BJ (cell line): ENCODE results near the gene RAD51D. TPM values are rescaled to one million over a fixed set of nuclear protein-coding genes. Genes with fewer than 3 reads are reported as not detected.
"Not testable (repeated sequence)": the region's sequence is repeated elsewhere in the genome, so short reads cannot be mapped to it uniquely, and the experiment has no call there.

Experiments used
- CTCF ChIA-PET: fragments of 350-600 bp; formaldehyde crosslinking; extraction: SDS; loops from one replicate; lab custom pipeline; 2021; ENCODE audit warnings: antibody characterized with exemption, inconsistent platforms; lab: Yijun Ruan, JAX
- POLR2A ChIA-PET: fragments of 300-600 bp; sonication (Branson Sonifier 250); formaldehyde crosslinking; extraction: SDS; loops from one replicate; lab custom pipeline; 2021; ENCODE audit warnings: antibody characterized with exemption; lab: Charles Lee
- DNase-seq: peaks from one replicate; pipeline ENCODE4 v3.0.0-alpha.2; 2011; ENCODE audit warnings: low read depth
- H3K27me3 ChIP-seq: 2 replicates; pipeline ENCODE4 v1.6.0; 2011; ENCODE audit warnings: low read length; ENCODE audit not compliant: control insufficient read depth, insufficient read depth
- H3K36me3 ChIP-seq: 2 replicates; pipeline ENCODE4 v1.5.1; 2011; ENCODE audit warnings: low read length; ENCODE audit not compliant: control insufficient read depth, insufficient read depth
- H3K4me3 ChIP-seq: 2 replicates; pipeline ENCODE4 v1.5.1; 2011; ENCODE audit warnings: low read depth, mild to moderate bottlenecking, control low read depth, low read length
- polyA plus RNA-seq: library from polyadenylated mRNA; depleted of rRNA; stranded (reverse); fragments of >200 nt; gene quantifications from 2 replicates; pipeline ENCODE4 v1.2.3, GENCODE V29; 2011; rRNA removed
- small RNA-seq: library from RNA; depleted of rRNA; stranded (forward); fragments of <200 nt; gene quantifications from one replicate; pipeline ENCODE3, GENCODE V24; 2012; ENCODE audit warnings: low replicate concordance, low read depth; ENCODE audit not compliant: insufficient read length
- TF ChIP-seq, protein P1 (sequence below): IDR thresholded peaks from 2 replicates; pipeline ENCODE4 v1.5.1; 2011; ENCODE audit warnings: low read depth, mild to moderate bottlenecking, control low read depth, inconsistent platforms, low read length, moderate library complexity; ENCODE audit not compliant: insufficient read depth

Gene RAD51D
- polyA plus RNA-seq, 1 experiment, result 16.1 TPM

GRCh38 chr17:35046740-35047283 lies 72.8 kb downstream of the RAD51D start:
- DNase-seq, result no peak
- ChIA-PET CTCF (interaction anchor here (1.1 to 1.4 kb wide), 2 partner anchors 12 kb away, joined by 3 read pairs; no protein-coding TSS in a partner anchor), POLR2A (no interaction called here)
- Histone ChIP-seq H3K36me3 (no peaks in the 10 kb centered on the region), H3K4me3 (no peak overlapping the region), H3K27me3 (no peaks in the 10 kb centered on the region)
- TF ChIP-seq, protein P1, sequence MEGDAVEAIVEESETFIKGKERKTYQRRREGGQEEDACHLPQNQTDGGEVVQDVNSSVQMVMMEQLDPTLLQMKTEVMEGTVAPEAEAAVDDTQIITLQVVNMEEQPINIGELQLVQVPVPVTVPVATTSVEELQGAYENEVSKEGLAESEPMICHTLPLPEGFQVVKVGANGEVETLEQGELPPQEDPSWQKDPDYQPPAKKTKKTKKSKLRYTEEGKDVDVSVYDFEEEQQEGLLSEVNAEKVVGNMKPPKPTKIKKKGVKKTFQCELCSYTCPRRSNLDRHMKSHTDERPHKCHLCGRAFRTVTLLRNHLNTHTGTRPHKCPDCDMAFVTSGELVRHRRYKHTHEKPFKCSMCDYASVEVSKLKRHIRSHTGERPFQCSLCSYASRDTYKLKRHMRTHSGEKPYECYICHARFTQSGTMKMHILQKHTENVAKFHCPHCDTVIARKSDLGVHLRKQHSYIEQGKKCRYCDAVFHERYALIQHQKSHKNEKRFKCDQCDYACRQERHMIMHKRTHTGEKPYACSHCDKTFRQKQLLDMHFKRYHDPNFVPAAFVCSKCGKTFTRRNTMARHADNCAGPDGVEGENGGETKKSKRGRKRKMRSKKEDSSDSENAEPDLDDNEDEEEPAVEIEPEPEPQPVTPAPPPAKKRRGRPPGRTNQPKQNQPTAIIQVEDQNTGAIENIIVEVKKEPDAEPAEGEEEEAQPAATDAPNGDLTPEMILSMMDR, result no peak

DNA sequence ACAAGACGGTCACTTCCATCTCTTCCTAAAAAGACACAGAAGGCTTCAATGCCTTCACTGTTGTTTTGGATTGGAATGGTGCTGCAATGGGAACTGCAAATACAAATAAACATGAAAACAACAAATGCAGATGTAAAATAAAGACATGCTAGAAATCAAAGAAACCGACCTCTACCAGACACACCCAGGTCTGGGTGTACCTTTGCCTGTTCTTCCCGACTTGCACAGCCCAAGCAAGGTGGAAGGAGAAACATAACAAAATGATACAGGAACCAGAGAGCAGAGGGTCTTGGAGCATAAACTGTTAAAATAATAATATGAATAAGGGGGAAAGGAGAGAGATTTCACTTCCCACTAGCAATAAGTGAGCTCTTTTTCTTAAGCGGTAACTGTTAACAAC lies 73.4 kb downstream of the RAD51D start:
- H3K36me3 ChIP-seq, result no peaks in the 10 kb centered on the region
- TF ChIP-seq, protein P1, result no peak
- no peak overlapping the region for H3K4me3 ChIP-seq
- CTCF ChIA-PET, result interaction anchor here (1.1 to 1.4 kb wide), 2 partner anchors 11 to 13 kb away, joined by 3 read pairs; no protein-coding TSS in a partner anchor
- POLR2A ChIA-PET, result no interaction called here
- no peaks in the 10 kb centered on the region for H3K27me3 ChIP-seq
- no peak for DNase-seq

DNA sequence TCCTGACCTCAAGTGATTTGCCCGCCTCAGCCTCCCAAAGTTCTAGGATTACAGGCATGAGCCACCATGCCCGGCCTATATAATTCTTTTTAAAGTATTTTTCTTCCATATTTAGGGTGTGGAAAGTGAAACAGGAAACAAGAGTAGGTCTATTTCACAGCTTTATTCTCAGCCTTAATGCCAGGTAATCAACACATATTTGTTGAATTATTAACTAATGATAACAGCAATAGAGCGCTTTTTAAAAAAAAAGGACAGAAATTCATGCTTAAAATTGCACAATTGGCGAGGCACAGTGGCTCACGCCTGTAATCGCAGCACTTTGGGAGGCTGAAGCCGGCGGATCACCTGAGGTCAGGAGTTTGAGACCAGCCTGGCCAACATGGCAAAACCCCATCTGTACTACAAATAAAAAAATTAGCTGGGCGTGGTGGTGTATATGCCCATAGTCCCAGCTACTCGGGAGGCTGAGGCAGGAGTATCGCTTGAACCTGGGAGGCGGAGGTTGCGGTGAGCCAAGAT lies 74.1 kb downstream of the RAD51D start:
- DNase-seq, H3K36me3 ChIP-seq, H3K27me3 ChIP-seq, POLR2A ChIA-PET, H3K4me3 ChIP-seq, CTCF ChIA-PET: not testable (repeated sequence)

- Histone ChIP-seq H3K27me3 (no peaks in the 10 kb centered on the region), H3K4me3 (no peak overlapping the region), H3K36me3 (no peaks in the 10 kb centered on the region)
- CTCF ChIA-PET, result interaction anchor here (0.7 kb wide), 1 partner anchor 703 kb away, joined by 3 read pairs; no protein-coding TSS in a partner anchor
- TF ChIP-seq, protein P1, result no peak
- POLR2A ChIA-PET, result no interaction called here
- DNase-seq, result no peak
Observed at GRCh38 chr17:35044181-35044580, 75.5 kb downstream of the RAD51D start.

Small RNA genes lying within 50 kb of the gene (small RNA-seq; reads per million reads assigned to genes)
- gene AC004223.1 (not detected), gene RNU6-840P (not detected)

Other genes starting within 250 kb of the RAD51D start
- gene CCT6B, start 158.4 kb downstream of the RAD51D start, polyA plus RNA-seq, result 1.4 and 2.8 TPM in 2 replicates
- gene ZNF830, start 158.3 kb downstream of the RAD51D start, polyA plus RNA-seq, result 3.8 and 5.1 TPM in 2 replicates
- gene LIG3, start 139.3 kb downstream of the RAD51D start, polyA plus RNA-seq, result 24.0 and 31.1 TPM in 2 replicates
- gene RFFL, start 56.2 kb downstream of the RAD51D start, polyA plus RNA-seq, result 9.1 and 10.6 TPM in 2 replicates
- gene FNDC8, start 1.8 kb upstream of the RAD51D start, polyA plus RNA-seq, result not detected in 2 replicates
- 8.1 and 14.9 TPM in 2 replicates for gene NLE1, start 22.4 kb upstream of the RAD51D start, polyA plus RNA-seq
- gene UNC45B, start 28.0 kb upstream of the RAD51D start, polyA plus RNA-seq, result not detected in 2 replicates
- not detected in 2 replicates for gene SLC35G3, start 74.5 kb upstream of the RAD51D start, polyA plus RNA-seq
- 32.6 and 65.3 TPM in 2 replicates for gene SLFN5, start 123.2 kb upstream of the RAD51D start, polyA plus RNA-seq